Measurements from ENCODE around the gene HMGN3. TPM values are rescaled to one million over a fixed set of nuclear protein-coding genes. Genes with fewer than 3 reads are reported as not detected.

Gene HMGN3
- total and polyA plus RNA-seq, 10 donors, result 38.3 to 115 (median 57.9) TPM

DNA sequence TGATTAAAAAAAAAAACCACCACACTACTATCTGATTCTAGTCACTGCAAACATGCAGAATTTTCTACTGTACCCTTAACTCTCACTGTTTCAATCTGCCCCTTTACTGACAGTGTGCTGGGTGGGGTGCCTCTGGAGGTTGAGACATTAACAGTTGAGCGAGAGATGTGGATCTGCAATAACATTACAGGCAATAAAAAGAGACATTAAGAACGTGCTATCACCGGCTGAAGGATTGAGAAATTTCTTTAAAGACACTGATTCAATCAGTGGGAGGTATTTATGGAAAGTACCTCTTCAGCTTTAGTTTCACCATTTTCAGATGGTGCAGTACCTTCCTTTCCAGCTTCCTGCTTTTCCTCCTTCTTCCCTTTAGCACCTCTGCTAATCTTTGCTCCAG lies 32.5 kb downstream of the HMGN3 start:
- Histone ChIP-seq H3K9me3 (no peaks in the 10 kb centered on the region), H3K27ac (no peak overlapping the region), H3K36me3 (peaks cover 0 to 56% (median 2%) of the 10 kb centered on the region in 6 donors), H3K27me3 (replicated peaks in 1 of 7) (no peaks in the 10 kb centered on the region), H3K4me1 (no peaks in the 10 kb centered on the region), H3K4me3 (no peak overlapping the region)
- TF ChIP-seq POLR2A (IDR thresholded peaks at IDR 0.05) (no peak), POLR2AphosphoS5 (IDR thresholded peaks at IDR 0.05) (no peak)
- TF ChIP-seq, protein P1, sequence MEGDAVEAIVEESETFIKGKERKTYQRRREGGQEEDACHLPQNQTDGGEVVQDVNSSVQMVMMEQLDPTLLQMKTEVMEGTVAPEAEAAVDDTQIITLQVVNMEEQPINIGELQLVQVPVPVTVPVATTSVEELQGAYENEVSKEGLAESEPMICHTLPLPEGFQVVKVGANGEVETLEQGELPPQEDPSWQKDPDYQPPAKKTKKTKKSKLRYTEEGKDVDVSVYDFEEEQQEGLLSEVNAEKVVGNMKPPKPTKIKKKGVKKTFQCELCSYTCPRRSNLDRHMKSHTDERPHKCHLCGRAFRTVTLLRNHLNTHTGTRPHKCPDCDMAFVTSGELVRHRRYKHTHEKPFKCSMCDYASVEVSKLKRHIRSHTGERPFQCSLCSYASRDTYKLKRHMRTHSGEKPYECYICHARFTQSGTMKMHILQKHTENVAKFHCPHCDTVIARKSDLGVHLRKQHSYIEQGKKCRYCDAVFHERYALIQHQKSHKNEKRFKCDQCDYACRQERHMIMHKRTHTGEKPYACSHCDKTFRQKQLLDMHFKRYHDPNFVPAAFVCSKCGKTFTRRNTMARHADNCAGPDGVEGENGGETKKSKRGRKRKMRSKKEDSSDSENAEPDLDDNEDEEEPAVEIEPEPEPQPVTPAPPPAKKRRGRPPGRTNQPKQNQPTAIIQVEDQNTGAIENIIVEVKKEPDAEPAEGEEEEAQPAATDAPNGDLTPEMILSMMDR (IDR thresholded peaks at IDR 0.05 in 8 of 11, conservative IDR thresholded peaks at IDR 0.05 in 3 of 11), result no peak
- no peak for DNase-seq
- 63 to 87% (median 79%) methylated on average over 3 of the region's 3 CpGs for WGBS, 5 donors
- intact Hi-C loops (cut with DNase I; ENCODE audit: low total_unique reads), result no loop called here

DNA sequence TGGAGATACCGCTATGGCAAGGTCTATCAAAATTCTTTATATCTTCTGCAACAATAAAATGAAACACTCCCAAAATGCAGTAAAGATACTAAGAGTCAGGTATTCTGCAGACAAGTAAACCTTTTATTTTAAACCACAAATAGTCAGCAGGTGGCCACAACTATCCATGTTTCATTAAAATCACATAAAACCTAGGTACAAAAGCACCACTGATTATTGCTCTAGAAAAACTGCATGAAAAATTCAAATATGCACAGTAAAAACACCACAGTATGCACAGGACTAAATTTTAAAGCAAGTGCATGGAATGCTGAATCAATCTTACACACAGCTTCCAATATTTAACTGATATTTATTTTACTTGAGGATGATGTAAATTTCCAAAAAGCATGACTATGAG lies 33.3 kb downstream of the HMGN3 start:
- no peaks in the 10 kb centered on the region for H3K27me3 ChIP-seq (replicated peaks in 1 of 7)
- 95 to 98% (median 96%) methylated on average over 1 of the region's 1 CpG for WGBS, 5 donors
- no peaks in the 10 kb centered on the region for H3K4me1 ChIP-seq
- no peak for DNase-seq
- intact Hi-C loops (cut with DNase I; ENCODE audit: low total_unique reads), result no loop called here
- peaks cover 0 to 47% (median 2%) of the 10 kb centered on the region in 6 donors for H3K36me3 ChIP-seq
- H3K4me3 ChIP-seq, result no peak overlapping the region
- no peaks in the 10 kb centered on the region for H3K9me3 ChIP-seq
- no peak overlapping the region for H3K27ac ChIP-seq
- TF ChIP-seq POLR2A (IDR thresholded peaks at IDR 0.05), result no peak

DNA sequence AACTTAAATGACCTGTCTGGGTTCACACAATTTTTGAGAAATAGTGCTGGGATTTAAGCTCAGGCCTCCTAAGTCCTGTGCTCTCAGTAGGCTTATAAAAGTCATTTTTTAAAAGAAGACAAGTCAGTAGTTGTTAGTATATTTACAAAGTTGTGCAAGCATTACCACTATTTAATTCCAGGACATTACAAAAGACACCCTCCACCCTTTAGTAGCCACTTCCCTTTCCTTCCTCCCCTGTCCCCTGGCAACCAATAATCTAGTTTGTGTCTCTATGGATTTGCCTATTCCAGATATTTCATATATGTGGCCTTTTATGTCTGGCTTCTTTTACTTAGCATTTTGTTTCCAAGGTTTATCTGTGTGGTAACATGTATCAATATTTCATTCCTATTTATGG lies 37.6 kb downstream of the HMGN3 start:
- Histone ChIP-seq H3K4me1 (no peaks in the 10 kb centered on the region), H3K27ac (no peak overlapping the region), H3K9me3 (peaks cover 0 to 10% (median 4%) of the 10 kb centered on the region in 8 donors), H3K27me3 (replicated peaks in 1 of 7) (no peaks in the 10 kb centered on the region), H3K36me3 (peaks cover 0 to 9% (median 0%) of the 10 kb centered on the region in 6 donors), H3K4me3 (no peak overlapping the region)
- intact Hi-C loops (cut with DNase I; ENCODE audit: low total_unique reads), result no loop called here
- no peak for DNase-seq
- TF ChIP-seq POLR2AphosphoS5 (IDR thresholded peaks at IDR 0.05) (no peak), POLR2A (IDR thresholded peaks at IDR 0.05) (no peak)
- TF ChIP-seq, protein P1 (IDR thresholded peaks at IDR 0.05 in 8 of 11, conservative IDR thresholded peaks at IDR 0.05 in 3 of 11), result no peak

DNA sequence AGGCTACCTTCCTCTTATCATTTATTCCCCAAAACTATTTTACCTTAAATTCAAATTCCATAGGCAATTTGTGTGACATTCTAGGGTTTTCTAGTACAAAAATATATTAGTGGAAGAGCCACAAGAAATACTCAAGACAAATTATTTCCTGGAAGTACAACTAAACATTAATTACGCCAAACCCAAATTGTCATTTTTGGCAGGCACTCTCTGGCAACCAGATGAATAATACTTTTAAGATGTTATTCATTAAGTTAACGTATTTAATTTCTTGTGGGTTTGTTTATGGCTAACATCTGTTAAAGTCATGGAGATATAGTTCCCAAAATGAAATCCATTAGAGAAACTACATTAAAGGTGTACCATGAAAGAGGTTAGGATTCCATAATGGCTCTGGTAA lies 40.5 kb downstream of the HMGN3 start:
- H3K4me3 ChIP-seq, result no peak overlapping the region
- TF ChIP-seq POLR2AphosphoS5 (IDR thresholded peaks at IDR 0.05), result no peak
- no peak for TF ChIP-seq POLR2A (IDR thresholded peaks at IDR 0.05)
- TF ChIP-seq, protein P1 (IDR thresholded peaks at IDR 0.05 in 8 of 11, conservative IDR thresholded peaks at IDR 0.05 in 3 of 11), result no peak
- H3K4me1 ChIP-seq, result no peaks in the 10 kb centered on the region
- H3K36me3 ChIP-seq, result no peaks in the 10 kb centered on the region
- H3K27me3 ChIP-seq (replicated peaks in 1 of 7), result no peaks in the 10 kb centered on the region
- H3K9me3 ChIP-seq, result peaks cover 0 to 25% (median 19%) of the 10 kb centered on the region in 8 donors
- no peak overlapping the region for H3K27ac ChIP-seq
- 87 to 93% (median 89%) methylated on average over 2 of the region's 2 CpGs for WGBS, 5 donors
- no peak for DNase-seq
- intact Hi-C loops (cut with DNase I; ENCODE audit: low total_unique reads), result no loop called here

Measured in spleen (tissue), 11 donors.